Stimulated activated CD4-positive, alpha-beta T cell treated with anti-CD3 and anti-CD28 coated beads, TNF-alpha, amount 100 ng/mL, for 48 hours (primary cell): ENCODE measurements around the gene KRT82.
"Not testable (repeated sequence)": the region's sequence is repeated elsewhere in the genome, so short reads cannot be mapped to it uniquely, and the experiment has no call there.

Experiments used
- DNase-seq, 3 donors: peaks; one replicate each; pipeline ENCODE4 v3.0.0-alpha.2; 2020; ENCODE audit warnings: low read depth in 3 of 3

Gene KRT82

DNA sequence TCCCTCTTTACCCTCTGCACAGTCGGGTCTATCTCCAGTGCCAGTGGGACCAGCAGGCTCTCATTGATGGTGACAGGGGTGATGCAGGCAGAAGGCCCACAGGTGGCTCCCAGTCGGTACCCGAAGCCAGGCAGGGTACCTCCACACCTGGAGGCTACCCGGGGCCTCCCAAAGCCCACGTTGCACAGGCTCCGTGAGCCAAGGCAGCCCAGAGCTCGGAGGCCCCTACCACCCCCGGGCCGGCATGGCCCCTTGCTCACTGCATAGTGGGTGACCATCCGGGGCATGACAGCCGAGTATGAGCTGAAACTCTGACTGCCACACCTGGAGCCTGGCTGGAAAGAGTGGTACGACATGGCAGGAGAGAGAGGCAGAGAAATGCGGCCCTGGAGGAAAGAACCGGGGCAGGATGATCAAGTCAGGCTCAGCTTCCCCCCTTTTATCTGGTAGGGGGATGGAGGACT, at the start of gene KRT82:
KRT82 (minus strand) TSS at position 414 of the 464 bp plus-strand sequence; CDS start at position 356, 58 bp downstream.
- no peak for DNase-seq

DNA sequence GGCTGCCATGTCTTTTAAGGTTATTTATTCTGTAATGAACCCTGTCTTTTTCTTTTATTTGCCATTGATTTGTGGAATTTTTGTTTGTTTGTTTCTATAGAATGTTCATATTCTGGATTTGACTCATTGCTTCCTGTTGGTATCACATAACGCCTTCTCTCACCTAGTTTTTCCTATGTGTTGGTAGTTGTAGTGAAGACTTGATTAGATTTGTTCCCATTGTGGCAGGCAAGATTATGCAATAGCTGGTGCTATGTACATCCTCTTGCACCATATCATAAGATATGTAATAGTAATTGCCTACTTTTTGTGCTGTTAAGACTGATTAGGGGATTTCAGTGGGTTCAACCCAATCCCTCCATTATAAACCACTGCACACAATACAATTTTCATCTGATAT, 49.7 kb upstream of the KRT82 start:
- no peak for DNase-seq

DNA sequence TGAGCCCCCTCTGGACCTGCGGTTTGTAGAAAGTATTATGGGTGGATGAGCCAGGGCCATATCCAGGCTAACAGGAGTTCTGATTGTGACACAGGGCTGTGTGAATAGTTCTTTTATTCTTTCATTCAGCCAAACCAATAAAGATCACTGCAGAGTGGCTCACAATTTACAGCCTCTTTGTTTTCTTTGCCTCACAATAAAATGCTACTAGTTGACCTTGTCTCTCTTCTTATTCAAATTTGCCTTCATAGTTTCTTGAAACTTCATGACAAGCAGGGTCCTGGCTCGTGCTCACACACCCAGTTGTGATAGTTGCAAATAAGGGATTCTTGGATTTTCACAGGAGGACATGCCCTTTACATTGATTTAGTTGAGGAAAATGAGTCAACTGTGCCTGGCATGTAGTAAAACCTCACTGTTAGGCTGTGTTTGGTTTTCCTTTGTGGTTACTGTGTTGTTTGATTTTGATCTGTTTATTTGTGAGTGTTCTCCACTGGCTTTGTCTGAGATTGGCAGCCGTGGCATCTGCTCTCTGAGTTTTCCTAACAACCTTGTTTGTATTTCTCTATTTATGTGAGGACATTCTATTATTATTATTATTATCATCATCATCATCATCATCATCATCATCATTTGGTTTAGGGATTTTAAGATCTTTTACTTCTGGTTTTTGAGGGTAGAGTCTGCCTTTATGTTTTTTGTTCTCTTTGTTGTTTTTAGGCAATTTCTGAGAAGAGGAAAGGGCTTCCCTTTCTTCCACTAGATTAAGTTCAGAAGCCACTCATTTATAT, 48.5 kb upstream of the KRT82 start:
- no peak for DNase-seq

DNA sequence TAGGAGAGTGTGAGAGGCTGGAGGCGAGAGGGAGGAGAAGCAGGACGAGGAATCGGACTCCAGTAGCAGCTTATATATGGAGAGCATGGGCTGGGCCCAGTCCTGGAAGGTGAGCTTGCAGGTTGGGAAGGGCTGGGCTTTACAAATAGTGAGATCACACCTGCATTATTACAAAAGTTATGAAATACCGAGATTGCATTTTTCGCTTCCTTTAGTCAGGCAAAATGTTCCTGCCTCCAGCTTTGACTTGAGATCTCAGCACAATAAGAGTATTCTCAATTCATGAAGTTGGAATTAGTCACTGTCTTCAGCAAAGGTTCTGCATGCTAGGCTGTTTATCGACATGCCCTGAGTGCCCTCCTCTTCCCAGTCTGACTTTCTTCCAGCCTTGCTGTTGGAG, 46.0 kb upstream of the KRT82 start, which contains the start of gene KRT6B:
KRT6B (minus strand) TSS at position 46 of the 400 bp plus-strand sequence. CDS start 68 bp downstream, outside the sequence.
- no peak for DNase-seq

DNA sequence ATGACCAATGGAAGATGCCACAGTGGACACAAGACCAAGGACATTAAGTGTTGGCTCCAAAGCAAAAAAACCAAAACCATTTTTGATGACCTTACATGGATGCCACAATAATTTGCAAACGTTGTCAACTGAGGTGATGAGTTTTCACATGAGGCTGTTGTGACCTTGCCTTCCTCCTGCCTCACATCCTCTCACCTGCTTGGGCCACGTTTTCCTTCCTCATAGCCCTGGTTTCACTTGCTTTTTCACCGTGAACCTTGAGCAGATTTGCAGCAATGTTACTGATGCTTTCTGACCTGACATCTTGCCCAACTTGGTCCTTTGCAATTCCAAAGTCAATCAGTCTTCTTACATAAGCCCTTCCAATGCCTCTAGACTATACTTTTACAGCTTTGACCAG, 42.1 kb upstream of the KRT82 start:
- DNase-seq, result no peak

DNA sequence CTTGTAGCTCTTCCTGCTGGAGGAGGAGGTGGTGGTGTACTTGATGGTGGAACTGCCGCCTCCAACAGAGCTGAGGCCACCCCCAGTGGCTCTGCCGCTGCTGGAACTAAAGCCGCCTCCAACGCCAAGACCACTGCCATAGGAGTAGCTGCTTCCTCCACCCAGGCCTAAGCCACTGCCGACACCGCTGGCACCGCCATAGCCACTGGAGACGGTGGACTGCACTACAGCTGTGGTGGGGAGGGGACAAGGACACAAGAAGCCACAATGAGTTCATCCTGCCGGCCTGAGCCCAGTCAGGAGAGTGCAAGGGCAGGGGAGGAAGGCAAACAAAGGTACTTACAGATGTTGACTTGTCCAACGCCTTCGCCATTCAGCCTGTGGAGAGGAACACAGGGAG, 41.1 kb upstream of the KRT82 start:
- DNase-seq, result not testable (repeated sequence)

DNA sequence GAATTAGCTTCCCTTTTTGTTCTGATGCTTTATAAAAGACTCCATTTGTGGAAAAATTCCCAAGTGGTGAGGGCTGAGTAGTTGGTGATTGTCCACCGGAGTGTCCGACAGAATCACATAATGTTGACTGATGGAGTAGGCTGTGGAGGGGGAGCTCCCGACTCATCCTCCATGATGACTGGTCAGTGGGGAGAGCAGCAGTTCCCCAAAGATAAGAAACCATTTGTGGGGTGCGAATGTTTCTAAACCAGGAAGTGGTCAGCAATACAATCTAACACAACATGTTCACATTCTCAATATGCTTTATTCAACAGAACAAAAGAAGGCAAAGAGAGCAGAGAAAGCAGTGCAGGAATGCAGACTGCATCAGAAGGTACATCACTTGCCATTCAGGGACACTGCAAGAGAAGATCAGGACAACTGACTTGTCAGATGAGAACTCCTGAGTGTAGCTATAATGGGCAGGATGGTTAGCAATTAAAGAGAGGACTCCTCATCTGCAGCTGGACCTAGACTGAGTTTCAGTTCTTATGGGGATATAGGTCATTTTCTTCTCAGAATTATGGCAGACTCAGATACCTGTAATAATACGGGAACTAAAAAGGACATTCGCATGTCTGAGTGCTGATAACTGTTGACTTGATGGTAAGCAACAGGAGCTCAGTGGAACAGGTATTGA, 40.4 kb upstream of the KRT82 start:
- no peak for DNase-seq

DNA sequence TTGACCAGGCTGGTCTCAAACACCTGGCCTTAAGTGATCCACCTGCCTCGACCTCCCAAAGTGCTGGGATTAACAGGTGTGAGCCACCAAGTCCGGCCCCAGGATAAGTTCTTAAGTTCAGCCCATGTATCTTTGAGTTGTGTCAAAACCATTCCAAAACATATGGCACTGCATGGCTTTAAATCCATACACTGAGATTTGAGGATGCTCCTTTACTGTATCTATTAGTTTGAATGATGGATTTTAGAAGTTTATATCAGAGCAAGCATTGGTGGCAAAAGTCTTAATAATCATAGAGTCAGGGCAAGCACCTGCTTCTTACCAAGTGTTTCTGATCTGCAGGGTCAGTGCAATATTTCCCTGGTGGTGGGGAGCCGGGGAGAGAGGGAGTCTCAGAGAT, 39.7 kb upstream of the KRT82 start:
- DNase-seq, result no peak

DNA sequence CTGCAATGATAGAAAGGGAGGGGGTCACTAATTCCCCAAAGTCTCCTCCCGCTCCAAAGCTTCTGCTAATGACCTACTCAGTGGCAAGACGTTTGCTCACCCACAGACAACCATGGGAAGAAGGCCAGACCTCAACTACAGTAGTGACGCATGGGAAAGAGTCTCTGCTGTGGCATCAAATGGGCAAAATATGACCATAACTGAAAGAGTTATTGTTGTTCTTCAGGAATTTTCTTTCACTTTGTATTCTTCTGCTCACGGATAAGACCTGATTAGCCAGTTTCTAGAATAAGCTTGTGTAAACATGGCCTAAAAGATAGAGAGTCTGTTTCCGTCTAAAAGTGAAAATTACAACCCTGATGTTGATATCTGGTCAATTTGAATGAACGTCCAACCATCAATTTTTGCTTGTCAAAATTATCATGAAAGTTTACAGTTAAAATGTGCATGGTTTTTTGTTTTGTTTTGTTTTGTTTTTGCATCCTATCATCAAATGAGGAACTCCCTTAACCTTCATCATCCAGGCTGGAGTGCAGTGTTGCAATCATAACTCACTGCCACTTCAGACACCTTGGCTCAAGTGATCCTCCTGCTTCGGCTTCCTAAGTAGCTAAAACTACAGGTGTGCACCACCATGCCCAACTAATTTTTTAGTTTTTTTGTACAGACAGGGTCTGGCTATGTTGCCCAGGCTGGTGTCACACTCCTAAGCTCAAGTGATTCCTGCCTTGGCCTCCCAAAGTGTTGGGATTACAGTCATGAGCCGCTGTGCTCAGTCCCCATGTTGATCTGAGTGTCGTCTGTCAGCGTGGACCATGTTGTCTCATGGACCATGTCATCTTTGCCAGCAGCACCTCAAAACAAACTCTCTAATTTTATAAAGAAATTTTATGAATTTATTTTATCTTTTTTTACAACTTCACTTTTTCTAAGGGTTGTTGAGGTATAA, 38.8 kb upstream of the KRT82 start:
- DNase-seq, result no peak

DNA sequence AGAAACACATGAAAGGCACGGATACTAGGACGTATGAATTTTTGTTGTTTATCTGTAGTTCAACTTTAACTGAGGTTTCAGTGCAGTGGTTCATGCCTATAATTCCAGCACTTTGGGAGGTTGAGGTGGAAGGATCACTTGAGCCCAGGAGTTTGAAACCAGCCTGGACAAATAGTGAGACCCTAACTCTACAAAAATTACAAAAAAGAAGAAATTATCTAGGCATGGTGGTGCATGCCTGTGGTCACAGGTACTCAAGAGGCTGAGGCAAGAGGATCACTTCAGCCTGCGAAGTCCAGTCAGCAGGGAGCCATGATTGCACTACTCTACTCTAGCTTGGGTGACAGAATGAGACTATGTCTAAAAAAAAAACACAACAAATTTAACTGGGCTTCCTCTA, 37.8 kb upstream of the KRT82 start:
- DNase-seq, result no peak

DNA sequence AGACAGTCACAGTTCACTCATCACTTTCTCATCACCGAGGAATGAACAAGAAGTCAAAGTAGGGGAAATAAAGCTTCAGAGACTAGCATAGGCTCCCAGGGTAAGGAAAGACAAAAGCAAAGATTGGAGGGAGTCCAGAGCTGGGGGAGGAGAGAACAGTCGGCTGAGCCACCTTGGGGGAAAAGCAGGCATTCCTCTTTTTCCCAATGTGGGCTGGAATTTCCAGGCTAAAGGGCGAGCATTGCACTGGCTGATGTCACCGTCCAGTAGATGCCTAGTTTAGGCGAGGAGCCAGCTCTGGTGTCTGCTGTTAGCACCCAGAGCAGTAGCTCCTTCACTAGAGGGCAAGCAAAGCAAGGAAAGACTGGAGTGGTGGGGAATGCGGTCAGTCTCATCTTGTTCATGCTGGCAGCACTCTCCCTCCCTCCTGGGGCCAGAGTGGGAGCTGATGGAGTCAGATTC, 36.5 kb upstream of the KRT82 start:
- no peak for DNase-seq

DNA sequence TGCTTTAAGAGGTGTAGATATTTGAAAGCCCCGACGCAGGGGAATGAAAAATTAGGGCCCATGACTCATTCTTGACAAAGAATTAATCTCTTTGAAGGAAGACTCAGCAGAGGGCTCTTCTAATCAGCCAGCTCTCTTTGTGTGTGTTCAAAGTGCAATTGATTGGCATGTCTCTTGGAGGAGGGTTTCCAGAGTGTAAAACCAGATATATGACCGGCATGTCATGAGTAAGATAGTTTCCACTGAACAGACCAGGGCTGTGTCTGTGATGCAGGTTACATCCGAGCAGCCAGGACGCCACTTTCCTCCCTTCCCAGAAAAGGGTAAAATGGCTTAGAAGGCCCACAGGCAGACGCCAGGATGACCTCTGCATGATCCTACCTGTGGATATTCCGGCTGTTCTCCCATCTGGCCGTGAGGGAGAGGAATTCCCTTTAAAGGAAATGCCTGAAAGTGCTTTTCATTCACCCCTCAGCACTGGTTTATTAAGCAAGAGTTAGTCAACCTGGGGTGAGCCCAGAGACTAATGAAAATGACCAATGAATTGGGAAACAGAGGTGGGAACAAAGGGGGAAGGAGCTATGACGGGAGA, 35.3 kb upstream of the KRT82 start:
- DNase-seq, result no peak

DNA sequence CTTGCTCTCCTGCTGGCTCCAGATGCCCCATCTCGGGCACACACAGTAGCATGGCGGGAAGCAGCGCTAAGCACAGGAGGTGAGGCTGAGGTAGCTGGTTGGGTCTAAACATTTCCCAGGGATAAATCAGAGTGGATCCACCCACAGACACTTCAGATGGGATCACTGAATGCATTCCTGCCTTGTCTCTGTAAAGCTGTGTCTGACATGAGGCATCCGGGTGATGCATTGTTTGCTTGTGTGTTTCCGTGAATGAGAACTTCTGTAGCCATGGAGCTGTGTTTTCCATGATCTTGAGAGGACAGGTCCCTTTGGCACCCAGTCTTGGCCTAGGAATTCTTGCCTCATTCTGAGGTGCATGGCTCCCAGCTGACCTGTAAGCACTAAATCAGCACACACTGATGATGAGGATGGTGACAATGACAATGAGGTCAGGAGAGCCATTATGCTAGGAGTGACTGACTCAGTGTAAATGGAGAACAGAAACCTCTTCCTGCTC, 34.7 kb upstream of the KRT82 start:
- DNase-seq, result no peak

DNA sequence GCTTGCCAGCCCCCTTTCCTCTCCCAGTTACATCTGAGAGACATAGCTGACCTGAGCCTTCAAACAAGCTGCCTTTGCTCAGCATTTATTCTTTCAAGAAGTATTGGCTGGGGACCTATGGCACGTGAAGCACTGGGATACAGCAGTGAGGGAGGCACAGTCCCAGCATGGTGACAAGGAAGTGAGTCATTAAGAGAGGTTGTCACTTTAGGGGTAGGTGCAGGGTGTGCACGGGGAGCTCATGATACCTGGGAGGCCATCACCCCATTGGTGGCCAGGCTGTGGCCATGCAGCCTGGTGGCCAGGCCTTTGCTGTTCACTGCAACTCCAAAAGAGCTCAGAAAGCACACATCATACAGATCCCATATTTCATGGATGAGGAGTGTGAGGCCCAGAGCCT, 33.7 kb upstream of the KRT82 start:
- no peak for DNase-seq

DNA sequence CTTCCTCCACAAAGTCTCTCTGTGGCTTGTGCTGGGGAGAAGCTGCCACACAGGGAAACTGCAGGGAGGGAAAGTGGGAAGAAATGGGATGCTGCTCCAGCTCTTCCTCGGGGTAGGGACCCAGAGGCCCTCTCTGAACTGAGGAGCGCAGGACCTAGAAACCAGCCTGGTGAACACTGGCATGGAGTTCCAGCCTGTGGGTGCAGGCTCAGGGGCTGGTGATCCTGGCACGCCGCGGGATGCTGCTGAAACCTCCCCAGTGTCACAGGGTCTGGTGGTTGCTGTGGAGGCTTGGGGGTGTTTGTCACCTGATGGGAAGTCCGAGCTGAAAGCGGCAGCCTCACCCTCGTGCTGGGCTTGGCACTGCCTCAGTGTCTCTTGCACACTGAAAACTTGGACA, 33.3 kb upstream of the KRT82 start:
- DNase-seq, result no peak

DNA sequence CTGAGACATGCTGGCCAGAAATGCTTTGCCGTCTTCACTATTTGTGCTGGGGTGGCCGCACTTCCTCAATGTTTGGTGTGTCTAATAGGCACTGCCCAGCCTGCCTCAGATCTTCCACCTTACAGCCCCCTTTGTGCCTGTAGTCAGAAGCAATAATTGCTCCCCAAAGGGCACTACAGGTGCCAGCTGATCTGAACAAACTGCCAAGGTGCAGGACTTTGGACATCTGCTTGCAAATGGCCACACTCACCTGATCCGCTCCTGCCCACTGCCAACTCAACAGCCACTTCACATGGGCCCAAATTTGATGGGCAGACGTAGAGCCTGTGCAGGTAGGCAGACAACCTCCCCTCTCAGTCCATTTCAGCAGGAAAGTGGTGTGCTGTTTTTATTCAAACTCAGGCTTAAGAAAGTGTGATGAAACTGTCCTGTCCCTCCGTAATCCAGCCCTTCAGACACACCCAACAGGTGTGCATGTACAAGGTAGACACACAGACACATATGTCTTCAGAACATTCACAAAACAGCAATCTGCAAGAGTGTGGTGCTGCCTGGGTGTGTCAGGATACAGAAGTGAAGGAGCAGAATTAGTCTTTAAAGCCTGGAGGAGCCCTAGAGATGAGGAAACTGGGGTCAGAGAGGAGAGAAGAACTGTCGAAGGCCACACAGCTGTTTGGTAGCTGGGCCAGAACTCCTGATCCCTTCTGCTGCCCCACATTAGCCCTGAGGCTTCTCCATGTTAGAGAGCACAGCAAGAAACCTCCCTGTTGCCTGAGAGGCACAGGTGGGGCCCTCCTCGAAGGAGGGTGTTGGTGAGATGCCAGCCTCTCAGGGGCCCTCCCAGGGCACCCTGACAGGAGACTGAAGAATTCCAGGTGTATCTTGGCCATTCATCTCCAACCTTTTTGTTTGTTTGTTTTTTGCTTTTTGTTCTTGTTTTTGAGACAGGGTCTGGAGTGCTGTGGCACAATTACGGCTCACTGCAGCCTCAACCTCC, 32.5 kb upstream of the KRT82 start:
- no peak for DNase-seq

DNA sequence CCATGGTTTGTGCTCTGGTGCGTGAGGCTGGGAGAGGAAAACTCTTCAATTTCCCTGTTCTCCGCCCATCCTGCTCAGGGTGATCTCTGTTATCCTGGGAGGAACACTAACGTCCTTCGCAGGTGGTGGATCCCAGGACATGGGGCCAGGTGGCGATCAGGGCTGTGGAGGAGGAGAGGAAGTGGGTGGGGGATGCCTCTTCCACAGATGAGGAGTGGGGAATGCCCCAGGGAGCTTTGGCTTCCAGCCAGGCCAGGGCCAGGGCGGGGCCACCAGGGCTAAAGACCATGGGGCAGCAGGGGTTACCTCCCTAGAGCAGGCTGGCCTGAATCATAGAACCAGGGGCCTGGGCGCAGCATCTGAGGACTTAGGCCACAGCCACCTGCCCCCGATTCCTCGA, 31.4 kb upstream of the KRT82 start:
- no peak for DNase-seq

DNA sequence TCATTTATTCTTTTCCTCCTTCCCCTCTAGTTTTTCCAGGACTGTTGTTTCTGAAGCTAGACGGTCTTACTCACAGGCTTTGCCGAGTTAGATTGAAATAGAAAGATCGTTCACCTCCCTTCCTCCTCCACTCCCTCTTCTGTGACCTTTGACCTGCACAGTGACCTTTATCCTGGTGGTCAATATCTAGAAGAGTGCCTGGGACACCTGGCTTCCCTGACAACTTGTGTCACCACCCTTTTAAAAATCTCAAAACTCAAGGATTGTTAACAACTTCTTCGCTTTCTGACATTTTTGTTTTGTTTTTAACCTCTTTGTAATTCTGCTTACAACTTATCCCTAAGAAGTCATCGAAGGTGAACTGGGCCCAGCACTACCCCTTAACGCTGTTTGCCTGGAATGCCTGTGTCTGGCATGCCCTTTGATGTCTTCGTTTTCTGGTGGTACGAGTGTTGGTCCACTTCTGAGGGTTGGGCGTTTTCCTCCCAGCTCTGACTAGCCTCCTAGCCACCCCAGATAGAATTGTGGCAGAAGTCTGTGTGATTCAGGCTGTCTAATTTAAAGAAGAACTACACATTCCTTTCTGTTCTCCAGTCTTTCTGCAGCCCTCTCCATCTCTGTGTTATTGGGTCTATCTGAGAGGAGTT, 30.8 kb upstream of the KRT82 start:
- no peak for DNase-seq

DNA sequence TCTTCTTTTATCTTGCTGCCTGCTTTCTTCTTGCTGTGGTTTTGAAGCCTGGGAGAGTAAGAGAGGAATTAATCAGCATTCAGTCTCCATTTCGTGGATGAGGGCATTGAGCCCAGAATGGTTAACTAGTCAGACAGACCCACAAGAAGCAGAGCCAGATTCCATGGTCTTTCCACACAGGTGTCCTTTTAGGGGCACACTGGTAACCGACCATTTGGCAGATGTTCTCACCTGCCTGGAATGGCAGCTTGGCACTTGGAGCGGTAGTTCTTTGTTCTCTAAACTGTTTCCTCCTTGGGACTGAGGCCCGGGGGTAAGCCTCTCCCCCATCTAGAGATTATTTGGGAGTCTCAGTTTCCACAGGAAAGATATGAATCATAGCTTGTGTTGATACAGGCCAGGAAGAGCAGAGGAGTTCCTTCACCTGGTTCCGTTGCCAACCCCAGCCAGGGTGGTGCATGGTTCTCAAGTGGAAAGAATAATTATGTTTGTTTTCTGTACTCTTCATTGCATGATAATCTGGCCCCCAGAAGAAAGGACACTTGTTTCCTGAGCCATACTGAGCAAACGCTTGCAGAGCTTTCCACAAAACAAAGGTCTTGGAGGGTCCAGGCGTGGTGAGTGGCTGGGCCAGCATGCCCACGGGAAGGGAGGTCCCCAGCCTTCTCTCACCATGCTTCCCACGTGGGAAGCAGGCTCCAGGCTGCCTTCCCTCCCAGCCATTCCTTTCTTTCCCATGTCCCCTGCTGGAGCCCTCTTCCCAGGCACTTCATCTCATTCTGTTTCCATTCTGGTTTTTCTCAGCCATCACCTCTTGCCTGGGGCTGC, 30.1 kb upstream of the KRT82 start:
- DNase-seq, result no peak
